ENCODE data around the gene IDH2.

IDH2 gene

GRCh38 chr15:90062023-90062442 lies 40.2 kb downstream of the IDH2 start:
- H3K4me3 ChIP-seq (ENCODE audit: low read depth, low read length) = no peak overlapping the region
- in situ Hi-C loops (cut with HindIII; ENCODE audit: low sequenced_read_pairs) = no loop called here
- DNase-seq (ENCODE audit: low read depth) = no peak
- TF ChIP-seq CTCF (IDR thresholded peaks at IDR 0.05; ENCODE audit: low read depth, low read length, missing control alignments) = no peak

- in situ Hi-C loops (cut with HindIII; ENCODE audit: low sequenced_read_pairs) = no loop called here
- no peak for TF ChIP-seq CTCF (IDR thresholded peaks at IDR 0.05; ENCODE audit: low read depth, low read length, missing control alignments)
- DNase-seq (ENCODE audit: low read depth) = no peak
- no peak overlapping the region for H3K4me3 ChIP-seq (ENCODE audit: low read depth, low read length)
Observed at GRCh38 chr15:90060797-90061196, 41.5 kb downstream of the IDH2 start.

- in situ Hi-C loops (cut with HindIII; ENCODE audit: low sequenced_read_pairs) = no loop called here
- no peak overlapping the region for H3K4me3 ChIP-seq (ENCODE audit: low read depth, low read length)
- DNase-seq (ENCODE audit: low read depth) = no peak
- no peak for TF ChIP-seq CTCF (IDR thresholded peaks at IDR 0.05; ENCODE audit: low read depth, low read length, missing control alignments)
Observed at GRCh38 chr15:90059208-90059985, 42.9 kb downstream of the IDH2 start.

GRCh38 chr15:90058775-90059174 lies 43.5 kb downstream of the IDH2 start:
- TF ChIP-seq CTCF (IDR thresholded peaks at IDR 0.05; ENCODE audit: low read depth, low read length, missing control alignments) = no peak
- no peak overlapping the region for H3K4me3 ChIP-seq (ENCODE audit: low read depth, low read length)
- in situ Hi-C loops (cut with HindIII; ENCODE audit: low sequenced_read_pairs) = no loop called here

GRCh38 chr15:90058308-90058707 lies 44.0 kb downstream of the IDH2 start:
- DNase-seq (ENCODE audit: low read depth) = no peak
- no peak overlapping the region for H3K4me3 ChIP-seq (ENCODE audit: low read depth, low read length)
- TF ChIP-seq CTCF (IDR thresholded peaks at IDR 0.05; ENCODE audit: low read depth, low read length, missing control alignments) = no peak
- in situ Hi-C loops (cut with HindIII; ENCODE audit: low sequenced_read_pairs) = no loop called here

More at GRCh38 chr15:90058775-90059174, 43.5 kb downstream of the IDH2 start:
- no peak for DNase-seq (ENCODE audit: low read depth)

- in situ Hi-C loops (cut with HindIII; ENCODE audit: low sequenced_read_pairs) = no loop called here
- DNase-seq (ENCODE audit: low read depth) = no peak
- H3K4me3 ChIP-seq (ENCODE audit: low read depth, low read length) = no peak overlapping the region
- TF ChIP-seq CTCF (IDR thresholded peaks at IDR 0.05; ENCODE audit: low read depth, low read length, missing control alignments) = no peak
Observed at GRCh38 chr15:90056529-90056928, 45.7 kb downstream of the IDH2 start.
